Measurements from ENCODE around the gene CDH4.

The CDH4 gene

DNA sequence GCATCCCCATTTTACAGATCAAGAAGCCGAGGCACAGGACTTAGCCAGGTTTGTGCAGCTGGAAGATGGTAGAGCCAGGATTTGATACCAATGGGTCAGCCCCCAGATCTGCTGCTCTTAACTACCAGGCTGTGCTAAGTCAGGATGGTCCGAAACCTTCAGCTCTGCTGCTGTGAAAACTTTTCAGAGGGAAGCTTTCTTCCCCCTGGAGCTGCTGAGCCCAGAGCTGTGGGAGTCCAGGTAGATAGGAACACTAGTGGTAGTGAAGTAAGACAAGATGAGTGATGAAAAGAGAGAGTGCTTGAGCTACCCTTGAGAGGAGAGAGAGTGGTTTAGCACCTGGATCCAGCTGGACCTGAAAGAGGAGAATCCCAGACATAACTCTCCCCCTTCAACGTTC lies 230.8 kb downstream of the CDH4 start:
- Histone ChIP-seq H3K4ac (ENCODE audit: low read depth, low read length) (no peak overlapping the region), H2BK5ac (ENCODE audit: low read length) (no peak overlapping the region), H2BK120ac (ENCODE audit: low read depth, low read length) (no peak overlapping the region), H3K23ac (ENCODE audit: low read length) (no peak overlapping the region), H3K36me3 (ENCODE audit: control insufficient read depth, insufficient read depth, low read length) (no peaks in the 10 kb centered on the region), H3K18ac (ENCODE audit: low read length) (no peak overlapping the region), H3K4me1 (ENCODE audit: control insufficient read depth, low read depth, low read length) (no peaks in the 10 kb centered on the region), H3K9ac (ENCODE audit: low read length) (no peak overlapping the region), H3K56ac (ENCODE audit: low read length) (no peak overlapping the region), H3K79me1 (ENCODE audit: low read length) (no peaks in the 10 kb centered on the region), H4K5ac (ENCODE audit: low read length) (no peak overlapping the region), H3K27me3 (ENCODE audit: insufficient read depth, low read length, poor library complexity) (no peaks in the 10 kb centered on the region), H3K4me2 (ENCODE audit: low read length) (no peak overlapping the region), H2BK15ac (replicated peaks; ENCODE audit: low read depth) (no peak overlapping the region), H3K27ac (ENCODE audit: low read depth, low read length) (no peak overlapping the region), H3K4me3 (ENCODE audit: low read length) (no peak overlapping the region), H3K79me2 (ENCODE audit: control insufficient read depth, insufficient read depth, low read length) (no peaks in the 10 kb centered on the region), H4K8ac (ENCODE audit: low read depth, low read length) (no peak overlapping the region), H2AK5ac (ENCODE audit: low read length) (no peak overlapping the region)
- no peak for DNase-seq
- no CpG with 5 or more reads among the region's 3 CpGs for WGBS (ENCODE audit: extremely low coverage, insufficient coverage, low lambda C conversion rate)

DNA sequence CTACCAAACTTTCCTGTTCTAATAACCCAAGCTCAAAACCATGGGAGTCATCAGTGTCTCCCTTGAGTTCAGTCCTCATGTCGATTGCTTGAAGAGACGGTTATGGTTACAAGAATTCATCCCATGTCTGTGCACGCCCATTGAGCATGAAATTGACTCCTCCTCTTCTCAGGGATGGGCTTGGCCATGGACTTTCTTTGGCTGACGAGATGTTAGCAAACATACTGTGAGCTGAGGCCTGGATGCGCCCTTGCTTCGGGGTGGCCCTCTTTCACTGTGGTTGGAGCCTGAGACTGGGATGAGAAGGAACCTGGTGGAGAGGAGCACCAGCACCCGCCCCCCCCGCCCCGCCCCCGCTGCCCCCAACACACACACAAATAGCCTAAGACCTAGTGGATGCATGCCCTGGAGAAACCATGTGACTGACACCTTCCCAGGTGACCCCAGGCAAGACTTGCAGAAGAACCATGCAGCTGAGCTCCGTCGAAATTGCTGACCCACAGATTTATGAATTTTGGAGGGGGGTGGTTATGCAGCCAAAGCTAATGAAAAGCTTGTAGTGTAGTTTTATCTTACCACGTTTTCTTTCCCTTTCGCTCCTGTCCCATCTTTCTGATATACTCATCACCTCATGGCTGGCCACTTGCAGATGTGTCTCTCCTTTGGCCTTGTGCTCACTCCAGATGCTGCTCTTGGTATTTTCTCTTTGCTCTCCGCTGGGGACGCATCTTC lies 231.4 kb downstream of the CDH4 start:
- H3K4me2 ChIP-seq (ENCODE audit: low read length), result no peak overlapping the region
- H3K27me3 ChIP-seq (ENCODE audit: insufficient read depth, low read length, poor library complexity), result no peaks in the 10 kb centered on the region
- H3K4me1 ChIP-seq (ENCODE audit: control insufficient read depth, low read depth, low read length), result no peaks in the 10 kb centered on the region
- no CpG with 5 or more reads among the region's 16 CpGs for WGBS (ENCODE audit: extremely low coverage, insufficient coverage, low lambda C conversion rate)
- H3K23ac ChIP-seq (ENCODE audit: low read length), result no peak overlapping the region
- no peak overlapping the region for H3K4me3 ChIP-seq (ENCODE audit: low read length)
- no peaks in the 10 kb centered on the region for H3K79me1 ChIP-seq (ENCODE audit: low read length)
- DNase-seq, result no peak
- no peaks in the 10 kb centered on the region for H3K79me2 ChIP-seq (ENCODE audit: control insufficient read depth, insufficient read depth, low read length)
- no peak overlapping the region for H2BK120ac ChIP-seq (ENCODE audit: low read depth, low read length)
- H3K36me3 ChIP-seq (ENCODE audit: control insufficient read depth, insufficient read depth, low read length), result no peaks in the 10 kb centered on the region
- H3K4ac ChIP-seq (ENCODE audit: low read depth, low read length), result no peak overlapping the region
- no peak overlapping the region for H4K5ac ChIP-seq (ENCODE audit: low read length)
- no peak overlapping the region for H3K18ac ChIP-seq (ENCODE audit: low read length)
- no peak overlapping the region for H3K9ac ChIP-seq (ENCODE audit: low read length)
- H2BK15ac ChIP-seq (replicated peaks; ENCODE audit: low read depth), result no peak overlapping the region
- no peak overlapping the region for H2AK5ac ChIP-seq (ENCODE audit: low read length)
- no peak overlapping the region for H3K56ac ChIP-seq (ENCODE audit: low read length)
- no peak overlapping the region for H3K27ac ChIP-seq (ENCODE audit: low read depth, low read length)
- no peak overlapping the region for H4K8ac ChIP-seq (ENCODE audit: low read depth, low read length)
- no peak overlapping the region for H2BK5ac ChIP-seq (ENCODE audit: low read length)

DNA sequence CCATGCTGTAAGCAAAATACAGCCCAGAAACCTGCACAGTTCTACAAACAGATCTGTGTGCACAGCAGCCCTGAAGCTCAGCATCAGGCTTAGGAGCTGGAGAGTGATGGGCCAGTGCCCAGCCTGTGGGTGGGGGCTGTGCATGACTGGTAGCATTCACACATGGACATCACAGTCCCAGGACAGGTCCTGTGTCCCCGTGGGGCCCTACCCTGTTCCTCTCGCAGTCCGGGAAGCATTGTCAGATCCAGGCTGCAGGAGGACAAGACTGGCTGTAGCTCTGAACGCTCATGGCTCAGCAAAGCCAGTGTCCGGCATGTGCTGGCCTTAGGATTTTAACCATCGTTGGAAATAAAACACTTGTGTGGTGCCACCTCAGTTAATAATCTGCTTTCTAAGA lies 234.1 kb downstream of the CDH4 start:
- no peak overlapping the region for H3K4ac ChIP-seq (ENCODE audit: low read depth, low read length)
- H2BK5ac ChIP-seq (ENCODE audit: low read length), result no peak overlapping the region
- H3K4me3 ChIP-seq (ENCODE audit: low read length), result no peak overlapping the region
- no CpG with 5 or more reads among the region's 6 CpGs for WGBS (ENCODE audit: extremely low coverage, insufficient coverage, low lambda C conversion rate)
- H3K79me2 ChIP-seq (ENCODE audit: control insufficient read depth, insufficient read depth, low read length), result no peaks in the 10 kb centered on the region
- no peak overlapping the region for H4K5ac ChIP-seq (ENCODE audit: low read length)
- no peak overlapping the region for H2BK15ac ChIP-seq (replicated peaks; ENCODE audit: low read depth)
- no peak for DNase-seq
- no peaks in the 10 kb centered on the region for H3K36me3 ChIP-seq (ENCODE audit: control insufficient read depth, insufficient read depth, low read length)
- no peak overlapping the region for H2AK5ac ChIP-seq (ENCODE audit: low read length)
- H3K56ac ChIP-seq (ENCODE audit: low read length), result peak overlapping the region; percentile 35
- H3K27ac ChIP-seq (ENCODE audit: low read depth, low read length), result no peak overlapping the region
- H3K27me3 ChIP-seq (ENCODE audit: insufficient read depth, low read length, poor library complexity), result no peaks in the 10 kb centered on the region
- no peaks in the 10 kb centered on the region for H3K4me1 ChIP-seq (ENCODE audit: control insufficient read depth, low read depth, low read length)
- H3K79me1 ChIP-seq (ENCODE audit: low read length), result no peaks in the 10 kb centered on the region
- H3K4me2 ChIP-seq (ENCODE audit: low read length), result no peak overlapping the region
- H3K18ac ChIP-seq (ENCODE audit: low read length), result no peak overlapping the region
- no peak overlapping the region for H2BK120ac ChIP-seq (ENCODE audit: low read depth, low read length)
- no peak overlapping the region for H3K23ac ChIP-seq (ENCODE audit: low read length)
- no peak overlapping the region for H4K8ac ChIP-seq (ENCODE audit: low read depth, low read length)
- no peak overlapping the region for H3K9ac ChIP-seq (ENCODE audit: low read length)

DNA sequence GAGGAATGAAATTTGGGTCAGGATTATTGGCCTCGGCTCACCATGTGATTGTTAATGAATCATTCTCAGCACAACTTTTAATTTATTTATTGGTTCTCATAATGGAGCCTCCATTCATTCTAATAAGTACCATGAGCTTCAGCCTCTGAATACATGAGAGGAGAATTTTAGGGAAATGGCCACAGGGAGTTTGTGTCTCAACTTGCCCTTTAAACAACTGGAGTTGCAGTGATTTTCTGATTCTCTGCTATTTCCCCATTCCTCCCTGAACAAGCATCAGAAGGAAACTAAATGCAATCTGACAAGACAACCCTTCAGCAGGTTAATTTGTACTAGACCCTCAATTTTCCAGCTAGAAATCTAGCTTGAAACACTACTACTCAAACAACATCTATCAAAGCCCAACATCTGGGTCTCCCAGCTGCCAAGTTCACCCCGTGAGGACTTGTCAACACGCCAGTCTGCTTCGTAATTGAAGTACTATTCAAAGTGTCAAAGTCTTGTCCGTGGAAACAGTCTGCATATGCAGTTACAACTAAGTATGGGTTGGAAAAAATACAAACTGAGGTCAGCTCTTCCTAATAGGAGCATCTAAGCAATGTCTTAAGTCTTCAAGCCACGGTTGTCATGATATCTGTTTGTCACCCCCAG lies 235.4 kb downstream of the CDH4 start:
- no CpG with 5 or more reads among the region's 6 CpGs for WGBS (ENCODE audit: extremely low coverage, insufficient coverage, low lambda C conversion rate)
- H2BK120ac ChIP-seq (ENCODE audit: low read depth, low read length), result no peak overlapping the region
- H3K79me1 ChIP-seq (ENCODE audit: low read length), result peaks cover 3% of the 10 kb centered on the region
- H3K4ac ChIP-seq (ENCODE audit: low read depth, low read length), result no peak overlapping the region
- H4K8ac ChIP-seq (ENCODE audit: low read depth, low read length), result no peak overlapping the region
- no peak overlapping the region for H2AK5ac ChIP-seq (ENCODE audit: low read length)
- no peak overlapping the region for H3K4me3 ChIP-seq (ENCODE audit: low read length)
- H3K9ac ChIP-seq (ENCODE audit: low read length), result no peak overlapping the region
- no peak for DNase-seq
- no peak overlapping the region for H3K18ac ChIP-seq (ENCODE audit: low read length)
- H4K5ac ChIP-seq (ENCODE audit: low read length), result no peak overlapping the region
- H3K27ac ChIP-seq (ENCODE audit: low read depth, low read length), result no peak overlapping the region
- no peak overlapping the region for H3K23ac ChIP-seq (ENCODE audit: low read length)
- no peak overlapping the region for H3K56ac ChIP-seq (ENCODE audit: low read length)
- H2BK15ac ChIP-seq (replicated peaks; ENCODE audit: low read depth), result no peak overlapping the region
- H3K27me3 ChIP-seq (ENCODE audit: insufficient read depth, low read length, poor library complexity), result no peaks in the 10 kb centered on the region
- H3K79me2 ChIP-seq (ENCODE audit: control insufficient read depth, insufficient read depth, low read length), result no peaks in the 10 kb centered on the region
- H3K4me1 ChIP-seq (ENCODE audit: control insufficient read depth, low read depth, low read length), result no peaks in the 10 kb centered on the region
- no peaks in the 10 kb centered on the region for H3K36me3 ChIP-seq (ENCODE audit: control insufficient read depth, insufficient read depth, low read length)
- H3K4me2 ChIP-seq (ENCODE audit: low read length), result no peak overlapping the region
- H2BK5ac ChIP-seq (ENCODE audit: low read length), result no peak overlapping the region

DNA sequence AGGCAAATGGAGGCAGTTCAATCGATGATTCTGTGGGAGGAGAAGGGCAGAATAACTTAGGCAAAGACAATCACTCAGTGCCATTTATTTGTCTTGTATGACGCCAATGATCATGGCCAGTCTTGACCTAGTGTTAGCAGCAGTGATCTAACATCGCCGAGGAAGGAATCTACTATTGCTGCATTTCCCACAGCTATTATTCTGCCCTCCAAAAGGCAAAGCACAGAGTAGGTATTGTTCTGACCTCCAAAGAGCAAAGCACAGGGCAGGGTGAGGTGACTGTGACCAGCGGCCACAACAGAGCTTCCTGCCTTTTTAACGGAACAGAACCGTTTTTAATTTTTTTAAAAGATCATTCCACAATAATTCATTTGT lies 235.9 kb downstream of the CDH4 start:
- no peak overlapping the region for H3K4me3 ChIP-seq (ENCODE audit: low read length)
- no peak for DNase-seq
- H3K27me3 ChIP-seq (ENCODE audit: insufficient read depth, low read length, poor library complexity), result no peaks in the 10 kb centered on the region
- H3K9ac ChIP-seq (ENCODE audit: low read length), result no peak overlapping the region
- H4K8ac ChIP-seq (ENCODE audit: low read depth, low read length), result no peak overlapping the region
- no peak overlapping the region for H2BK120ac ChIP-seq (ENCODE audit: low read depth, low read length)
- no peak overlapping the region for H3K56ac ChIP-seq (ENCODE audit: low read length)
- H3K4ac ChIP-seq (ENCODE audit: low read depth, low read length), result no peak overlapping the region
- H2BK15ac ChIP-seq (replicated peaks; ENCODE audit: low read depth), result no peak overlapping the region
- no peak overlapping the region for H2BK5ac ChIP-seq (ENCODE audit: low read length)
- peaks cover 3% of the 10 kb centered on the region for H3K79me1 ChIP-seq (ENCODE audit: low read length)
- H3K36me3 ChIP-seq (ENCODE audit: control insufficient read depth, insufficient read depth, low read length), result no peaks in the 10 kb centered on the region
- H3K4me2 ChIP-seq (ENCODE audit: low read length), result no peak overlapping the region
- no peak overlapping the region for H2AK5ac ChIP-seq (ENCODE audit: low read length)
- no peak overlapping the region for H4K5ac ChIP-seq (ENCODE audit: low read length)
- H3K4me1 ChIP-seq (ENCODE audit: control insufficient read depth, low read depth, low read length), result no peaks in the 10 kb centered on the region
- no peak overlapping the region for H3K27ac ChIP-seq (ENCODE audit: low read depth, low read length)
- H3K23ac ChIP-seq (ENCODE audit: low read length), result no peak overlapping the region
- WGBS (ENCODE audit: extremely low coverage, insufficient coverage, low lambda C conversion rate), result no CpG with 5 or more reads among the region's 7 CpGs
- no peaks in the 10 kb centered on the region for H3K79me2 ChIP-seq (ENCODE audit: control insufficient read depth, insufficient read depth, low read length)
- no peak overlapping the region for H3K18ac ChIP-seq (ENCODE audit: low read length)

DNA sequence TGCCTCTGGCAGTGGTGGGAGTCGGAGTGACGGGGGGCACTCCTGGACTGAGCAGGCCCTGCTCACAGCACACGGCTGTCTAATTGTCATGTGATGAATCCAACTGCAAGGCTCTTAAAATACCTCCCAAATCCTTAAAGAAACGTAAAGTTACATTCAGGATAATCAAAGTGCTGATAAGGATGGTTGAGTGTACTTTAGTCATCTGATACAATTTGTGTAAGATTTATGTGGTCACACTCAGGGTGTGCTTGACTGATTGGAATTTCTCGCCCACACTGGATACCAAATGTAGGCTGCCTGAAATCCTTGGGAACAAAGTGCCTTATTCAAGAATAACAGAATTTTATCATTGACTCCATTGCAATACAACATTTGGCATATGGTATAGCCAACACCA lies 238.7 kb downstream of the CDH4 start:
- no CpG with 5 or more reads among the region's 5 CpGs for WGBS (ENCODE audit: extremely low coverage, insufficient coverage, low lambda C conversion rate)
- DNase-seq, result no peak

More for the DNA sequence above, 238.7 kb downstream of the CDH4 start:
- no peak overlapping the region for H4K5ac ChIP-seq (ENCODE audit: low read length)
- H3K4me3 ChIP-seq (ENCODE audit: low read length), result no peak overlapping the region
- H3K27ac ChIP-seq (ENCODE audit: low read depth, low read length), result no peak overlapping the region
- H3K23ac ChIP-seq (ENCODE audit: low read length), result no peak overlapping the region
- H3K4me2 ChIP-seq (ENCODE audit: low read length), result no peak overlapping the region
- no peaks in the 10 kb centered on the region for H3K27me3 ChIP-seq (ENCODE audit: insufficient read depth, low read length, poor library complexity)
- no peak overlapping the region for H4K8ac ChIP-seq (ENCODE audit: low read depth, low read length)
- H3K4me1 ChIP-seq (ENCODE audit: control insufficient read depth, low read depth, low read length), result no peaks in the 10 kb centered on the region
- H2BK120ac ChIP-seq (ENCODE audit: low read depth, low read length), result no peak overlapping the region
- peaks cover 3% of the 10 kb centered on the region for H3K79me1 ChIP-seq (ENCODE audit: low read length)
- H3K4ac ChIP-seq (ENCODE audit: low read depth, low read length), result no peak overlapping the region
- H3K18ac ChIP-seq (ENCODE audit: low read length), result no peak overlapping the region
- no peak overlapping the region for H3K56ac ChIP-seq (ENCODE audit: low read length)
- H2BK15ac ChIP-seq (replicated peaks; ENCODE audit: low read depth), result no peak overlapping the region
- H2BK5ac ChIP-seq (ENCODE audit: low read length), result no peak overlapping the region
- no peak overlapping the region for H2AK5ac ChIP-seq (ENCODE audit: low read length)
- H3K36me3 ChIP-seq (ENCODE audit: control insufficient read depth, insufficient read depth, low read length), result no peaks in the 10 kb centered on the region
- H3K79me2 ChIP-seq (ENCODE audit: control insufficient read depth, insufficient read depth, low read length), result no peaks in the 10 kb centered on the region
- no peak overlapping the region for H3K9ac ChIP-seq (ENCODE audit: low read length)

All from mesendoderm (in vitro differentiated cells).